Inferior parietal cortex (tissue), 1 donor: Measurements from ENCODE around the gene CILP2.

ENCODE experiments used
- DNase-seq: peaks from one replicate; pipeline ENCODE4 v3.0.0-alpha.2; 2016; ENCODE audit errors: extremely low spot score

CILP2 gene

DNA sequence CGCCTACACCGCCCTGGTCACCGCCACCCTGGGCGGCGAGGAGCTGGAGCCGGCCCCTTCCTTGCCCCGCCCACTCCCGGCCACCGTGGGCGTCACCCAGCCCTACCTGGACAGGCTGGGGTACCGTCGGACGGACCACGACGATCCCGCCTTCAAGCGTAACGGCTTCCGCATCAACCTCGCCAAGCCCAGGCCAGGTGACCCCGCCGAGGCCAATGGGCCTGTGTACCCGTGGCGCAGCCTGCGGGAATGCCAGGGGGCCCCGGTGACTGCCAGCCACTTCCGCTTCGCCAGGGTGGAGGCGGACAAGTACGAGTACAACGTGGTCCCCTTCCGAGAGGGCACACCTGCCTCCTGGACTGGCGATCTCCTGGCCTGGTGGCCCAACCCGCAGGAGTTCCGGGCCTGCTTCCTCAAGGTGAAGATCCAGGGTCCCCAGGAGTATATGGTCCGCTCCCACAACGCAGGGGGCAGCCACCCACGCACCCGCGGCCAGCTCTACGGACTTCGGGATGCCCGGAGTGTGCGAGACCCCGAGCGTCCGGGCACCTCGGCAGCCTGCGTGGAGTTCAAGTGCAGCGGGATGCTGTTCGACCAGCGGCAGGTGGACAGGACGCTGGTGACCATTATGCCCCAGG lies 7.0 kb downstream of the CILP2 start:
- DNase-seq = no peak

DNA sequence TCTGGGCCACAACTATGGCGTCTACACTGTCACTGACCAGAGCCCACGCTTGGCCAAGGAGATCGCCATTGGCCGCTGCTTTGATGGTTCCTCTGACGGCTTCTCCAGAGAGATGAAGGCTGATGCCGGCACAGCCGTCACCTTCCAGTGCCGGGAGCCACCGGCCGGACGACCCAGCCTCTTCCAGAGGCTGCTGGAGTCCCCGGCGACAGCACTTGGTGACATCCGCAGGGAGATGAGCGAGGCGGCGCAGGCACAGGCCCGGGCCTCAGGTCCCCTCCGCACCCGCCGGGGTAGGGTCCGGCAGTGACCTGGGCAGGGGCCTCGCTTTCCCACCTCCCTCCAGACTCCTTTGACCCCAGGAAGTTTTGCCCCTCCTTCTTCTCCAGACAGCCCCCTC lies 7.6 kb downstream of the CILP2 start:
- no peak for DNase-seq

DNA sequence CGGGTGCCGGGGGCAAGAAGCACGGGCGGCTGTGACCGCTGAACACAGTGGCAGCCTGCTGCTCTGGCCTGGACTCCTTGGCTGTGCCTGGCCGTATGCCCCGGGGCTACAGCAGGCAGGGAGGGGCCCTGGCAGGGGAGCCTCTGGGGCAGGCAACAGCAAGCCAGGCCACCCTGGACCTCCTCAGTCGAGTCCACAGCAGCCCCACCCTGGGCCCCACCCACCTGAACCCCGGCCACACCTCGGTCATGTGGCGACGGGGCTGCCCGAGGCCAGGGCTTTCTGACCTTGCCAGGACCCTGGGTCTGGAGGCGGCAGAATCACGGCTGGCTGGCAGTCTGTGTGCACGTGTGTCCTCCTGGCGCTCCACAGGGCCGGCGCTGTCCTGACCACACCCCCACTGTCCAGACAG lies 8.7 kb downstream of the CILP2 start:
- no peak for DNase-seq

GRCh38 chr19:19547674-19548336 lies 9.7 kb downstream of the CILP2 start:
- DNase-seq = no peak

DNA sequence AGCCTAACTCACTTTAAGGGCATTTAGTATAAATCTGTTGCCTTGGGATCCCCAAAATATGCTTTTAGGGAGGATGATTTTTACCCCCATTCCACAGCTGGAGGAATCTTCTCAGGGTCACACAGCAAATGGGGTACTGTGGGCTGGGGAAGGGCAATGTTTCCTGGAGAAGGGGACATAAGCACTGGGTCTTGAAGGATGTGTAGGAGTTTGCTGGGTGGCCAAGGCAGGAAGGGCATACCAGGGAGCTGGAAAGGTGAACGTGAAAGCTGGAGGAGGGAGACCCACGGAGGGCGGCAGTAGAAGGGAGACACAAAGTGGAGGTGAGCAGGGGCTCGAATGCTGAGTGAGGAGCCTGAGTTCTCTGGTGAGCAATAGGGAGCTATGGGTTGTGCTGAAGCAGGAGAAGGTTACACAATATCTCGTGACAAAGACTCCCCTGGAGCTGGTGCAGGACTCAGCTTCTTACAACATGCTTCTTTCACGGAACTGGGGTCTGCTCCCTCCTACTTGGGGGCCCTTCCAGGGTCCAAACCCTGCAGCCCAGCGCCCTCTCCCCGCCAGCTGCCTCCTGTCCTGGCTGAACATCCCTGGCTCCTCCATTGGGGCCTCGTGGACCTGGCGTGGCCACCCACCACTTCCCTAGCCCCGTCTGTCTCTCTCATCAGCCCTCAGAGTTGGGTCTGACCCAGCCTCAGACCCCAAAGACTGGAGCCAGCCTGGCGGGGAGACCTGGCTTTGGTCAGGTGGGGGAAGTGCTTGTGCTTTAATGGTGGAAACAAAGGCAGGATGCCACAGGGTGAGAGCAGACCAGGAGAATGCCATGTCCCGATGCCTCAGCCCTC lies 11.1 kb downstream of the CILP2 start:
- DNase-seq = no peak

DNA sequence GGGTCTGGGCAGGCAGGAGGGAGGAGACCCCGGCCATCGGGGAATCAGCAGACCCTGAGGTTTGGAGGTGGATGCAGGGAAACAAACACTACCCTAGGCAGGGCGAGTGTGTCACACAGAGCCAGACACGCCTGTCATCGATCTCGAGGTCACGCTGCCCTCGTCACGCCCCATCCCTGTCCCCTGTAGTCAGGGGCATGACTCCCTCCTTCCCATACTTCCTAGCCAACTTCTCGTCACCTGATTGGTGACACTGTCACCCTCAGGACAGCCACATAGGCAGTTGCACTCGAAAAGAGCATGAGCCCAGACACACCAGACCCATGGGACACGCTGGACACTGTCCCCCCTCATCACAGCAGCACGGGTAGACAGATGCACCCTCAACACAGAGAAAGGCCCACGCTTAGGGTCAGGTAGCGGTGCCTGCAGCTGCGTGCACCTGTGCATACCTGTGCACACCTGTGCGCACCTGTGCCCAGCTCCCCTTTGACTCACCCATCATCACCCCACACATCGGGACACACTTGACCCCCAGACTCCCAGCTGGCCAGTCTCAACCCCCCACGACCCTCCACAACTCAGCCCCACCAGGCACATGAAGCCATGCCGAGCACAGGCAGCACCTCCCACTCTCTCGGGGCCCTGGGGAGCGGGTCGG lies 11.9 kb downstream of the CILP2 start:
- no peak for DNase-seq

DNA sequence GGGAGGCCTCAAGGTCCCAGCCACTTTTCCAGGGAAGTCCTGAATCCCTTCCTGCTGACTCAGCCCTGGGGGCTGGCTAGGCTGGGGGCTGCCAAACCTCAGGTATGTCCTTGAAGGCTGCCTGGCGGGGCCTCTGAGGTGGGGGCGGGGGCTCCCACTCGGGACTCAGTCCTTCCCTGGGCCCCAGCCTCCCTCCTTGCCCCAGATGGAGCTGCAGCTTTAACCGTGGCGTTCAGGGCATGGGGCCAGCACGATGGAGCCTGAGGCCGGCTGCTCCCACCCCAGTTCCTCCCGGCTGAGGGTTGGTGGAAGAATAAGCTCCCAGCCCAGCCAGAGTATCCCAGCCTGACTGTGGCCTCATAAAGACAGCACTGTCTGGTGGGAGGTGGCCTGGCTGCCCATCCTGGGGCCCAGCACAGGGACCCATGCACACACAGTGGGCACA lies 12.4 kb downstream of the CILP2 start:
- no peak for DNase-seq

DNA sequence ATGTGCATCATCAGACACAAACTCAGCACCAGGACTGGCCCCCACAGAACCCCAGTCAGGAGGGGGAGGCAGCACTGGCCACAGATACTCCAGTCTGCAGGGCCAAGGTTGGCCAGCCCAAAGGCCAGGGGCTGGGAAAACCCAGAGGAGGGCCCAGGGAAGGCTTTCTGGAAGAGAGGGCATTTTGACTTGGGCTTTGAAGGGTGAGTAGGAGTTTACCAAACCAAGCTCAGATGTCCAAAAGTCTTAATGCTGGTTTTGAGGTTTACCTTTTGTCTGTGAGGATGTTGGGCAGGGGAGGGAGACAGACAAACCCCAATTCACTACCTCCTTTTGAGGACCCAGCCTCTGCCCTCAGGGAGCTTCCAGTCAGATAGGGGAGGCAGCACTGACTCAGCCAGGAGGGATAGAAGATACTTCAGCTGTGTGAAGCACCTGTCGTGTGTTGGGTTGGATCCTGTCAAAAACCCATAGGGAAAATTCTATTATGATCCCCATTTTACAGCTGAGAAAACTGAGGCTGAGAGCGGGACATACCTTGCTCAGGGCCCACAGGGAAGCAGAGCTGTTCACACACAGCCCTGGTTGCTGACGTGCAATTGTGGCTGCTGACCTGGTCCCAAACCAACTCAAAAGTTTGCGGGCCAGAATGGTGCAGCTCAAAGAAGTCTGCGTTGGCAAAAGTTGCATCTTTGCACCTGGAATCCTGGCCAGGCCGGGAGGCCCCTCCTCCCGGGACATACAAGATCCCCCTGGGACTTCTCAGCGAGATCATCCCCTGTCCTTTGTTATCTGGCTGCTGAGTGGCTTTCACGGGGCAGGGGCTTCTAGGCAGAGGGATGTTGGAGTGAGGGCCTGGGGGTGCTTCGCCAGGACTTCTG lies 13.1 kb downstream of the CILP2 start:
- DNase-seq = no peak

- no peak for DNase-seq
Observed at GRCh38 chr19:19551853-19552192, 13.8 kb downstream of the CILP2 start.

GRCh38 chr19:19552798-19553197 lies 14.7 kb downstream of the CILP2 start:
- no peak for DNase-seq

- no peak for DNase-seq
Observed at GRCh38 chr19:19553670-19554069, 15.6 kb downstream of the CILP2 start.

DNA sequence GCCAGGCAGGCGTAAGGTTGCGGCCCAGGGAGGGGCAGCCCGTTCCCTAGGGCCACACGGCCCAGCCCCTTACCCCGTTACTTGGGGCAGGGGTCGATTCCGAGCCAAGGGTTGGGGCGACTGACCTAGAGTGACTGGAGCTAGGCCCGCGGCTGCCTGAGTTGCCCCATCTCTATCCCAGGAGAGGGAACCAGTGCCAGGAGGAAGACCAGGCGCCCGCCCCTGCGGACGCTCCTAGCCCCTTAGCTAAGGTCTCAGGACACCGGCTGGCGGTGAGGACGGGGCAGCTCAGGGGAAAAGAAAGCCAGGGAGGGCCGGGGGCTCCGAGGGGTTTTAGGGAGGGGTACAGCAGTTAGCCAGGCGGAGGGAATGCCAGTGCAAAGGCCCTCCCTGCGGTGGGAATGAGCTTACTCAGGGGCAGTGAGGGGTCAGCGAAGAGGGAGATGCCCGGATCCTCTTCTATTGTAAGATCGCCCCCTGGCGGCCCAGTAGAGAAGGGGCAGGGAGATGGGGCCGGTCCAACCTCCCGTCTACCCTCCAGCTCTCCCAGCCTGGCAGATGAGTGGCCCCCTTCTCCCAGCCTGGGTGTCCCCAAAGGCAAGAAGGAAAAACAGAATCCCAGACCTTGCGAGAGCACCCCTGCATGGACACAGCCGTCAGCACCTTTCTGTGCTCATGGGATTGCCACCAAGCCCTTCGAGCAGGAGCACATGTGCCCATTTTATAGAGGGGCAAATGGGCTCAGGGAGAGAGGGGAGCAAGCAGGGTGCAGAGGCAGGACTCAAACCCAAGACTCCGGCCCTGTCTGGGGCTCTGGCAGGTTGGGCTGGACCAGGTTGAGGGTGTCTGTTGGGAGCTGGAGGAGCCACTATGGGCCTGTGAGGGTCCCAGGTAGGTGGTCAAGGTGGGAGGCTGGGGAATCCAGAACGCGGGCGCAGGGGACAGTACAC lies 16.3 kb downstream of the CILP2 start:
- no peak for DNase-seq

GRCh38 chr19:19558055-19558454 lies 20.0 kb downstream of the CILP2 start:
- DNase-seq = no peak

DNA sequence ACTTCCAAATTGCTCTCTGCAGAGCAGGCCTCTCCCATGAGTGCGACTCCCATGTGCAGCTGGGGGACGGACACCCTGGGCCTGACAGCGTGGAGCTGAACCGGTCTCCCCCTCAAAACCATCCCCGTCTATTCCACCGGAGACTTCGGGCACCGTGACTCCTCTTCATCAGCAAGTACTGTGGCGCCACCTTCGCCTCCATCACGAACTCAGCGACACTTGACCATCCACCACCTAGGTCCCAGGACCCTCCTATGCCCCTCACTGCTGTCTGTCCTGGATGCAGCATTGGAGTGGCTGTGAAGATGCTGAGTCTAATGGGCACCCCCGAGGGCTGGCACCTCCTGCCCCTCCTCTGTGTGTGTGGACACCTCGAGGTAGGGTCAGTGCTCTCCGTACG lies 20.6 kb downstream of the CILP2 start:
- DNase-seq = no peak

- DNase-seq = no peak
Observed at GRCh38 chr19:19559931-19560330, 21.9 kb downstream of the CILP2 start.

DNA sequence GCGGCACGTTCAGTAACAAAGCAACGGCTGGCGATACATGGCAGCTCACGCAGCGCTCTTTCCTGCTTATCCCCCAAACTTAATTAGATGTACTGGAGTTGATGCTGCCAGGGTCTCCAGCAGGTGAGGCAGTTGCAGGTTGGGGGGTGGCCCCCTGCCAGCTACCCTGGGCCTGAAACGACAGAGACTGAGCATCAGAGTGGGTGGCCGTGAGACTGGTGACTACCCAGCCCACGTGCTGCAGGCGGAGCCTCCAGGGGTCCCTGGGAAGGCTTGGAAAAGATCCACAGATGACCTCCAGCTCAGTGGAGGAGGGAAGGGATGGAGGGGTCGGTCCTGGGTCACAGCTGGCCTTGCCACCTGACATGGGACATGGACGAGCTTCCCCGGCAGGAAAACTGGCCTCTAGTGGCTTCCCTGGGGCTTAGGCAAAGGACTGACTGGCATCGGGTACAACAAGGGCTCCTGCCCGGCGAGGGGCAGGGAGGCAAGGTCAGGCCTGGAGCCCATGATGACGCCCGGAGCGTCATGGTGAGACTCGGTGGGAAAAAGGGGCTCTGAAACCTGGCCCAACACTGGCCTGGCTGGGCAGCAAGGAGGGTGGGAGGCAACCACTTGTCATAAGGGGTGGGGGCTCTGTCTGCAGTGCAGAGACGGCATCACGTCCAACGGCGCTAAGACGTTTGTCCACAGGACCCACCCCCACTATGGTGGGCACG lies 24.0 kb downstream of the CILP2 start:
- no peak for DNase-seq

DNA sequence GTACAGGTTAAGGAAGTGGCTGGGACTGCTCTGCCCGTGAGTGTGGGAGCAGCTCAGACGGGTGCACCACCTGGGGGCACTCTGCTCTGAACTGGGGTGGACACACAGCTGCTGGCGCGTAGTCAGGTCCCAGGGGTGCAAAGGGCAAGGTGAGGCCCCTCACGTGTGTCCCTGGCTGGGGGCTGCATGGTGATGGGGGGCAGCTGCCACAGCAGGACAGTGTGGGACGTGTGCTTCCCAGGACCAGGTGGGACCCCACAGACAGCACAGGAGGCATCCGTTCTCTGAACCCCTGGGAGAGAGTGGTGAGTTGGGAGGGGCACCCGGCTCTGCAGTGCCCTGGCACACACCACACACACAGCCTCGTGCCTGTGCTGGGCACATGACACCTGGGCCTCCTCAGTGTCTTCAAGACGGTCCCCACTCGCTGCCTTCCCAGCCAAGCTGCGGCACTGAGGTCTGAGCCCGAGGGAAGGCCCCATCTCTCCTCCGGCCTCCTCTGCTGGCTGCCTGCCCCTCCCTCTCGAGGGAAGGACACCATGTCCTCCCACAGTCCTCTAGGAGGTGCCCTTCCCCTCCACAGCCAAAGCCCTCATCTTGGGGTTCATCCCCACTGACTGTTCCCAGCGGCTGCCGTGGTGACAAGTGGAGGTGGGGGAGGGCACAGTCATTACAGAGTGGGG lies 24.7 kb downstream of the CILP2 start:
- no peak for DNase-seq

DNA sequence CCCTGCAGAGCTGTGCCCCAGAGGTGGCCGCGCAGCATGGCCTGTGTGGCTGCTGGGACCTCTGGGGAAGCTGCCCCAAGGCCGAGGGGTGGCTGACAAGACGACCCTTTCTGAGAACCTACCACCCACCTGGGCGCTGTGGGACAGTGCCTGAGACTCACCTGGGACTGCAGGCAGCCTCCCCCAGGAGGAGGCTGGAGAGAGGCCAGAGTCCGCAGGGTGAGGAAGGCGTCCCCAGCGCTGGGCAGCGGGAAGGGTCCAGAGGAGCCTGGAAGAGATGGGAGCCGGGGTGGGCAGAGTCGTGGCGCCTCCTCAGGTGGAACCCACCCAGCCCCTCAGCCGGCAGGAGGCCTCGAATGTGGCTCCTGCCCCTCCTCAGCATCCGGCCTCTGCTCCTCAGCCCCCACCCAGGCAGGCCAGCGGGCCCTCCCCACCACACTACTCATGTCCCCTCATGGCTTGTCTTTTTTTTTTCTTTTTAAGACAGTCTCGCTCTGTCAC lies 25.3 kb downstream of the CILP2 start:
- no peak for DNase-seq

GRCh38 chr19:19566306-19566705 lies 28.2 kb downstream of the CILP2 start:
- no peak for DNase-seq
